ENCODE measurements around the gene FNDC8.
"Not testable (repeated sequence)": the region's sequence is repeated elsewhere in the genome, so short reads cannot be mapped to it uniquely, and the experiment has no call there.

FNDC8 gene

GRCh38 chr17:35088881-35089585 is 32.4 kb upstream of the FNDC8 start:
- Histone ChIP-seq H3K36me3 (replicated peaks) (no peaks in the 10 kb centered on the region), H3K27ac (peak overlapping the region; percentile 69), H3K4me3 (ENCODE audit: low read depth, low read length) (peak overlapping the region; percentile 90), H3K27me3 (replicated peaks) (no peaks in the 10 kb centered on the region)
- peak; percentile 66 for DNase-seq
- in situ Hi-C loops (cut with HindIII; ENCODE audit: low pct_ligation_motif_present, low sequenced_read_pairs), result no loop called here
- peak; percentile 57 for TF ChIP-seq CTCF (IDR thresholded peaks at IDR 0.05; ENCODE audit: low read depth, low read length, missing control alignments)

- H3K36me3 ChIP-seq (replicated peaks), result no peaks in the 10 kb centered on the region
- H3K27ac ChIP-seq, result peak overlapping the region; percentile 34
- no peaks in the 10 kb centered on the region for H3K27me3 ChIP-seq (replicated peaks)
- DNase-seq, result peak; percentile 24
- peak overlapping the region; percentile 50 for H3K4me3 ChIP-seq (ENCODE audit: low read depth, low read length)
- in situ Hi-C loops (cut with HindIII; ENCODE audit: low pct_ligation_motif_present, low sequenced_read_pairs), result no loop called here
- TF ChIP-seq CTCF (IDR thresholded peaks at IDR 0.05; ENCODE audit: low read depth, low read length, missing control alignments), result peak; percentile 40
Observed at GRCh38 chr17:35089586-35090296, 31.7 kb upstream of the FNDC8 start.

- DNase-seq; H3K36me3 ChIP-seq (replicated peaks); H3K27ac ChIP-seq; H3K27me3 ChIP-seq (replicated peaks); H3K4me3 ChIP-seq (ENCODE audit: low read depth, low read length); in situ Hi-C loops (cut with HindIII; ENCODE audit: low pct_ligation_motif_present, low sequenced_read_pairs): not testable (repeated sequence)
Observed at GRCh38 chr17:35090707-35091106, 30.7 kb upstream of the FNDC8 start.

GRCh38 chr17:35094902-35095301 is 26.5 kb upstream of the FNDC8 start:
- in situ Hi-C loops (cut with HindIII; ENCODE audit: low pct_ligation_motif_present, low sequenced_read_pairs), result no loop called here

GRCh38 chr17:35095741-35096140 is 25.7 kb upstream of the FNDC8 start:
- DNase-seq, result no peak
- no peak overlapping the region for H3K27ac ChIP-seq
- no peak overlapping the region for H3K4me3 ChIP-seq (ENCODE audit: low read depth, low read length)
- no peaks in the 10 kb centered on the region for H3K27me3 ChIP-seq (replicated peaks)
- TF ChIP-seq CTCF (IDR thresholded peaks at IDR 0.05; ENCODE audit: low read depth, low read length, missing control alignments), result no peak
- in situ Hi-C loops (cut with HindIII; ENCODE audit: low pct_ligation_motif_present, low sequenced_read_pairs), result no loop called here
- H3K36me3 ChIP-seq (replicated peaks), result peaks cover 3% of the 10 kb centered on the region

More at GRCh38 chr17:35094902-35095301, 26.5 kb upstream of the FNDC8 start:
- H3K27me3 ChIP-seq (replicated peaks), result no peaks in the 10 kb centered on the region
- H3K36me3 ChIP-seq (replicated peaks), result no peaks in the 10 kb centered on the region
- TF ChIP-seq CTCF (IDR thresholded peaks at IDR 0.05; ENCODE audit: low read depth, low read length, missing control alignments), result no peak
- peak; percentile 81 for DNase-seq
- H3K4me3 ChIP-seq (ENCODE audit: low read depth, low read length), result no peak overlapping the region
- H3K27ac ChIP-seq, result peak overlapping the region; percentile 12

- Histone ChIP-seq H3K27me3 (replicated peaks) (no peaks in the 10 kb centered on the region), H3K27ac (no peak overlapping the region), H3K4me3 (ENCODE audit: low read depth, low read length) (no peak overlapping the region), H3K36me3 (replicated peaks) (peaks cover 8% of the 10 kb centered on the region)
- no peak for DNase-seq
- in situ Hi-C loops (cut with HindIII; ENCODE audit: low pct_ligation_motif_present, low sequenced_read_pairs), result no loop called here
- no peak for TF ChIP-seq CTCF (IDR thresholded peaks at IDR 0.05; ENCODE audit: low read depth, low read length, missing control alignments)
Observed at GRCh38 chr17:35097776-35098175, 23.6 kb upstream of the FNDC8 start.

Measured in brain microvascular endothelial cell (primary cell).